Fibroblast of lung (primary cell): ENCODE data around the gene IMMP2L. TPM values are rescaled to one million over a fixed set of nuclear protein-coding genes. Genes with fewer than 3 reads are reported as not detected.

ENCODE experiments used
- DNase-seq, 2 donors: peaks; one replicate each; pipeline versions ENCODE4 v3.0.0 to v3.0.0-alpha.2; 2010; ENCODE audit warnings: low read depth in 2 of 2
- H2AFZ ChIP-seq: 2 replicates; pipeline ENCODE4 v1.5.1; 2012; ENCODE audit warnings: low read length, control low read depth, inconsistent platforms
- H3K27ac ChIP-seq: 2 replicates; pipeline ENCODE4 v1.5.1; 2011; ENCODE audit warnings: low read length, control low read depth; ENCODE audit not compliant: insufficient read depth
- H3K27me3 ChIP-seq: 2 replicates; pipeline ENCODE4 v1.5.1; 2011; ENCODE audit warnings: mild to moderate bottlenecking, low read length; ENCODE audit not compliant: control insufficient read depth, insufficient read depth
- H3K36me3 ChIP-seq: 2 replicates; pipeline ENCODE4 v1.5.1; 2011; ENCODE audit warnings: low read length; ENCODE audit not compliant: control insufficient read depth, insufficient read depth
- H3K4me1 ChIP-seq: 2 replicates; pipeline ENCODE4 v1.5.1; 2011; ENCODE audit warnings: low read length; ENCODE audit not compliant: control insufficient read depth, insufficient read depth; ENCODE audit errors: extremely low read depth
- H3K4me2 ChIP-seq: 2 replicates; pipeline ENCODE4 v1.5.1; 2011; ENCODE audit warnings: low read length, control low read depth; ENCODE audit not compliant: insufficient read depth; ENCODE audit errors: extremely low read depth
- H3K4me3 ChIP-seq, 4 experiments: fragments of 200-600 bp in 1 of 4; sonication (generic) in 1 of 4; replicated peaks in 1 of 4; 2 replicates each; pipeline ENCODE4 v1.5.1; 2011 to 2016; ENCODE audit warnings: low read length in 4 of 4, low read depth in 3 of 4, mild to moderate bottlenecking in 3 of 4, control low read depth in 2 of 4, inconsistent platforms in 1 of 4, mixed read lengths in 1 of 4; ENCODE audit not compliant: insufficient read depth in 1 of 4; ENCODE audit errors: control extremely low read depth in 1 of 4
- H3K79me2 ChIP-seq: 2 replicates; pipeline ENCODE4 v1.5.1; 2012; ENCODE audit warnings: mild to moderate bottlenecking, low read length, inconsistent platforms; ENCODE audit not compliant: control insufficient read depth, insufficient read depth
- H3K9ac ChIP-seq: 2 replicates; pipeline ENCODE4 v1.5.1; 2011; ENCODE audit warnings: mild to moderate bottlenecking, low read length, control low read depth; ENCODE audit not compliant: insufficient read depth
- H3K9me3 ChIP-seq: 2 replicates; pipeline ENCODE4 v1.5.1; 2012; ENCODE audit warnings: low read depth, low read length; ENCODE audit not compliant: control insufficient read depth, insufficient read depth
- H4K20me1 ChIP-seq: 2 replicates; pipeline ENCODE4 v1.5.1; 2011; ENCODE audit warnings: low read length; ENCODE audit not compliant: control insufficient read depth, insufficient read depth; ENCODE audit errors: extremely low read depth
- CTCF ChIP-seq, 2 donors: IDR thresholded peaks in 1 of 2; conservative IDR thresholded peaks in 1 of 2; 1 replicate in 1 of 2; 2 replicates in 1 of 2; pipeline ENCODE4 v1.5.1; 2011 to 2012; ENCODE audit warnings: low read length in 2 of 2, control low read depth in 1 of 2, inconsistent platforms in 1 of 2, low read depth in 1 of 2, mild to moderate bottlenecking in 1 of 2
- EZH2 ChIP-seq: IDR thresholded peaks from 2 replicates; pipeline ENCODE4 v1.5.1; 2012; ENCODE audit warnings: low read length, control low read depth, mild to moderate bottlenecking; ENCODE audit errors: missing control alignments
- polyA plus RNA-seq, 2 donors: library from polyadenylated mRNA; depleted of rRNA in 1 of 2; stranded (reverse) in 1 of 2; unstranded in 1 of 2; fragments of >200 nt; gene quantifications; 2 replicates each; pipeline ENCODE4 v1.2.1, GENCODE V29; 2011 to 2012; ENCODE audit warnings: missing spikeins in 1 of 2
- total RNA-seq: library from RNA; depleted of rRNA; stranded (reverse); fragments of >200 nt; gene quantifications from 2 replicates; pipeline ENCODE4 v1.2.1, GENCODE V29; 2014

The IMMP2L gene
- total and polyA plus RNA-seq, 2 donors (not counting 1 experiment from before 2014, with no cell fraction given): 6.9 to 14.4 TPM

- no peak overlapping the region for H2AFZ ChIP-seq
- no peak overlapping the region for H3K4me2 ChIP-seq
- no peak for TF ChIP-seq CTCF (conservative IDR thresholded peaks at IDR 0.05 in 1 of 2, IDR thresholded peaks at IDR 0.05 in 1 of 2; ENCODE audit: low read depth in 1 of 2, low read length in 2 of 2)
- TF ChIP-seq EZH2: no peak
- H3K4me1 ChIP-seq: no peaks in the 10 kb centered on the region
- H3K36me3 ChIP-seq: no peaks in the 10 kb centered on the region
- DNase-seq: no peak
- no peak overlapping the region for H3K27ac ChIP-seq
- H3K4me3 ChIP-seq: no peak overlapping the region
- H3K27me3 ChIP-seq: no peaks in the 10 kb centered on the region
- no peaks in the 10 kb centered on the region for H3K9me3 ChIP-seq
- no peak overlapping the region for H3K9ac ChIP-seq
- H4K20me1 ChIP-seq: no peaks in the 10 kb centered on the region
- H3K79me2 ChIP-seq: no peaks in the 10 kb centered on the region
Measured at GRCh38 chr7:111521660-111522059, 40.6 kb downstream of the IMMP2L start.

DNA sequence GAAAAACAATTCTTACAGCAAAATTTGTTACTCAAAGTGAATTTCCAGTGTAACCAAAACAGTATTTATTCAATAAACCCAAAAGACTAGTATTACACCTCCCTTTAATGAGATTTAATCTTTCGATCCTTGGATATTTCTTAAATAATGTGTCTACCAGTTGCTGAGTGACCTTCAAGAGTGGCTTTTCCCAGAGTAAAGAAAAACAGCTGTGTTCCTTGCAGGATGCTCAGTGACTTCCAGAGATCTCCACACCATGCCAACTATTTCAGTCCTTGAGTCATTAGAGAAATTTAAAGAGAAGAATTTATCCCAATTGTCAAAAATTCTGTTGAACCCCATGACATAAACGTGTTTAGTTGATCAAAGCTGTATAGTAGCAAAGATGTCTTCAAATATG, 44.0 kb downstream of the IMMP2L start:
- H3K27me3 ChIP-seq: no peaks in the 10 kb centered on the region
- H4K20me1 ChIP-seq: no peaks in the 10 kb centered on the region
- H3K36me3 ChIP-seq: no peaks in the 10 kb centered on the region
- H3K4me2 ChIP-seq: no peak overlapping the region
- no peaks in the 10 kb centered on the region for H3K9me3 ChIP-seq
- H3K79me2 ChIP-seq: no peaks in the 10 kb centered on the region
- no peak overlapping the region for H3K4me3 ChIP-seq
- H3K4me1 ChIP-seq: no peaks in the 10 kb centered on the region
- H2AFZ ChIP-seq: no peak overlapping the region
- DNase-seq: no peak
- H3K27ac ChIP-seq: no peak overlapping the region
- no peak overlapping the region for H3K9ac ChIP-seq
- TF ChIP-seq EZH2 (no peak), CTCF (conservative IDR thresholded peaks at IDR 0.05 in 1 of 2, IDR thresholded peaks at IDR 0.05 in 1 of 2; ENCODE audit: low read depth in 1 of 2, low read length in 2 of 2) (no peak)

DNA sequence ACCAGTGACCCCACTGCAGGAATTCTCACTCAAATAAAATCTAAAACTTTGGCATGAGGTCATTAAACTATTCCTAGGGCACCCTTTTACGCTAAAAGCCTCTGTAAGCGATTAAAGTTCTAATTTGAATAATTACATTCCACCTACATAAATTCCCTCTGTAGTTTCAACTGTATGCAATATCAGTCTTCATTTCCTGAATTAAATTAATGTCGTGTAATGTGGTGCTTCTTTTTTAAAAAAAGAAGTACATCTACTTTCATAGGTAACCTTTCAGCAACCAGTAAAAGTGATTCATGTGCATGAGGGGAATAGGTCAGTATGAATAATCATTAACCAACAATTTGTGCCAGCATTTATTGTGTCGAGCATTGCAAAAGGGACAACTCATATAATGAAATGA, 44.7 kb downstream of the IMMP2L start:
- no peaks in the 10 kb centered on the region for H3K79me2 ChIP-seq
- TF ChIP-seq EZH2: no peak
- no peak for TF ChIP-seq CTCF (conservative IDR thresholded peaks at IDR 0.05 in 1 of 2, IDR thresholded peaks at IDR 0.05 in 1 of 2; ENCODE audit: low read depth in 1 of 2, low read length in 2 of 2)
- no peak overlapping the region for H3K9ac ChIP-seq
- H4K20me1 ChIP-seq: no peaks in the 10 kb centered on the region
- no peak overlapping the region for H2AFZ ChIP-seq
- no peak overlapping the region for H3K27ac ChIP-seq
- H3K36me3 ChIP-seq: no peaks in the 10 kb centered on the region
- H3K4me3 ChIP-seq: no peak overlapping the region
- no peak overlapping the region for H3K4me2 ChIP-seq
- H3K27me3 ChIP-seq: no peaks in the 10 kb centered on the region
- peak in 1 of 2 donors; percentile 7 for DNase-seq
- no peaks in the 10 kb centered on the region for H3K9me3 ChIP-seq
- H3K4me1 ChIP-seq: no peaks in the 10 kb centered on the region
